Kidney (tissue), 14 donors: ENCODE data around the gene APPL1. TPM values are rescaled to one million over a fixed set of nuclear protein-coding genes. Genes with fewer than 3 reads are reported as not detected.
"Not testable (repeated sequence)": the region's sequence is repeated elsewhere in the genome, so short reads cannot be mapped to it uniquely, and the experiment has no call there.

Source experiments
- DNase-seq, 5 donors: peaks; one replicate each; pipeline ENCODE4 v3.0.0-alpha.2; 2013 to 2020
- FAIRE-seq: peaks from 2 replicates; lab custom pipeline; 2012; peaks lifted over from hg19 to GRCh38; lab: Jason Lieb, UNC
- H3K27ac ChIP-seq, 2 donors: one replicate each; pipeline ENCODE4 v1.7.0; 2013; ENCODE audit warnings: low read depth in 2 of 2, low read length in 2 of 2, inconsistent platforms in 1 of 2
- H3K27me3 ChIP-seq: one replicate; pipeline ENCODE4 v1.7.1; 2013; ENCODE audit warnings: low read length, inconsistent platforms; ENCODE audit not compliant: control insufficient read depth, insufficient read depth
- H3K36me3 ChIP-seq, 3 donors: one replicate each; pipeline versions ENCODE4 v1.7.0 to v1.7.1; 2013; ENCODE audit warnings: low read length in 3 of 3, control low read depth in 1 of 3, inconsistent platforms in 1 of 3; ENCODE audit not compliant: insufficient read depth in 3 of 3, control insufficient read depth in 2 of 3
- H3K4me1 ChIP-seq, 3 donors: one replicate each; pipeline versions ENCODE4 v1.7.0 to v1.7.1; 2013; ENCODE audit warnings: low read length in 3 of 3, inconsistent platforms in 1 of 3, low read depth in 1 of 3; ENCODE audit not compliant: control insufficient read depth in 2 of 3, insufficient read depth in 2 of 3
- H3K4me3 ChIP-seq, 3 donors: one replicate each; pipeline versions ENCODE4 v1.7.0 to v1.8.1; 2013; ENCODE audit warnings: low read length in 3 of 3, control low read depth in 1 of 3, inconsistent platforms in 1 of 3
- H3K9ac ChIP-seq, 3 donors: one replicate each; pipeline versions ENCODE4 v1.7.0 to v1.7.1; 2013; ENCODE audit warnings: low read length in 3 of 3, control low read depth in 1 of 3, inconsistent platforms in 1 of 3
- H3K9me3 ChIP-seq, 3 donors: one replicate each; pipeline versions ENCODE4 v1.7.0 to v1.7.1; 2013; ENCODE audit warnings: low read length in 3 of 3, control low read depth in 1 of 3, inconsistent platforms in 1 of 3; ENCODE audit not compliant: control insufficient read depth in 2 of 3, insufficient read depth in 1 of 3
- intact Hi-C: fragments of 100-400 bp; cut with DNase I; formaldehyde crosslinking; loops from one replicate; pipeline ENCODE4 v1.11.1; 2022
- polyA plus RNA-seq: library from polyadenylated mRNA; stranded (reverse); fragments of 350-450 nt; fragmentation: Illumina TruSeq; extraction: RNeasy Lipid Tissue Mini Kit (QIAGEN cat#74804); gene quantifications from one replicate; pipeline ENCODE4 v1.2.3, GENCODE V29; 2014; ENCODE audit warnings: low read depth, low replicate concordance; ENCODE audit not compliant: insufficient read depth
- total RNA-seq: library from RNA; stranded (reverse); fragmentation: NEBNext Ultra II Directional; extraction: Animal tissue kit (Norgen Biotek cat#: 25700); gene quantifications from one replicate; pipeline ENCODE4 v1.2.1, GENCODE V29; 2021
- TF ChIP-seq, protein P1 (sequence below): IDR thresholded peaks from 3 replicates; pipeline ENCODE4 v1.5.1; 2012; ENCODE audit warnings: mild to moderate bottlenecking, moderate library complexity, borderline replicate concordance; ENCODE audit not compliant: insufficient read depth; ENCODE audit errors: extremely low read depth
- donor health status: control.
- donor health status: control.
- donor health status: control.
- donor health status: control.
- donor health status: control.
- donor health status: DM: yes; HTN: yes; CAD: no.
- donor health status: Normal renal cell carcinoma (clear cell type).

The APPL1 gene
- total and polyA plus RNA-seq, 2 donors from 2014 or later: 9.5 to 48.2 TPM

DNA sequence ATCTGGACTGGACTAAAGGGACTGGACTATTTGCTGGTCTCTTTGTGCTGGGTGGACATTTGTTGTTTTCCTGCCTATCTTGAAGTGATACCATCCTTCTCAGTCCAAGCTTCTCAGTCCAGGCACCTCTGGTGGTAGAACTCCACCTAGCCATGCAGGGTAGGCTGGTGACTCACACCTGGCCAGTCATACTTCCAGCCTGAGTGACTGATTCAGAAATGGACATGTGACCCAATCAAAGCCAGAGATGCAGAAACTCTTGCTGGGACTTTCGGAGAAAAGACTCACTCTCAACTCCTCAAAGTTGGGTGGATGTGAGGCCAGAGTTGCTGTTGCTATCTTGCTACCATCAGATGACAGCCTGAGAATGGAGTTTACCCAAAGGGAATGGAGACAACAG is 70.5 kb downstream of the APPL1 start:
- FAIRE-seq (no peak), DNase-seq (no peak)
- H3K27ac ChIP-seq: no peak overlapping the region
- no peaks in the 10 kb centered on the region for H3K36me3 ChIP-seq
- no peaks in the 10 kb centered on the region for H3K27me3 ChIP-seq
- H3K4me3 ChIP-seq: no peak overlapping the region
- no peaks in the 10 kb centered on the region for H3K4me1 ChIP-seq
- H3K9ac ChIP-seq: no peak overlapping the region
- intact Hi-C loops: no loop called here
- TF ChIP-seq, protein P1, sequence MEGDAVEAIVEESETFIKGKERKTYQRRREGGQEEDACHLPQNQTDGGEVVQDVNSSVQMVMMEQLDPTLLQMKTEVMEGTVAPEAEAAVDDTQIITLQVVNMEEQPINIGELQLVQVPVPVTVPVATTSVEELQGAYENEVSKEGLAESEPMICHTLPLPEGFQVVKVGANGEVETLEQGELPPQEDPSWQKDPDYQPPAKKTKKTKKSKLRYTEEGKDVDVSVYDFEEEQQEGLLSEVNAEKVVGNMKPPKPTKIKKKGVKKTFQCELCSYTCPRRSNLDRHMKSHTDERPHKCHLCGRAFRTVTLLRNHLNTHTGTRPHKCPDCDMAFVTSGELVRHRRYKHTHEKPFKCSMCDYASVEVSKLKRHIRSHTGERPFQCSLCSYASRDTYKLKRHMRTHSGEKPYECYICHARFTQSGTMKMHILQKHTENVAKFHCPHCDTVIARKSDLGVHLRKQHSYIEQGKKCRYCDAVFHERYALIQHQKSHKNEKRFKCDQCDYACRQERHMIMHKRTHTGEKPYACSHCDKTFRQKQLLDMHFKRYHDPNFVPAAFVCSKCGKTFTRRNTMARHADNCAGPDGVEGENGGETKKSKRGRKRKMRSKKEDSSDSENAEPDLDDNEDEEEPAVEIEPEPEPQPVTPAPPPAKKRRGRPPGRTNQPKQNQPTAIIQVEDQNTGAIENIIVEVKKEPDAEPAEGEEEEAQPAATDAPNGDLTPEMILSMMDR: no peak
- H3K9me3 ChIP-seq: no peaks in the 10 kb centered on the region

DNA sequence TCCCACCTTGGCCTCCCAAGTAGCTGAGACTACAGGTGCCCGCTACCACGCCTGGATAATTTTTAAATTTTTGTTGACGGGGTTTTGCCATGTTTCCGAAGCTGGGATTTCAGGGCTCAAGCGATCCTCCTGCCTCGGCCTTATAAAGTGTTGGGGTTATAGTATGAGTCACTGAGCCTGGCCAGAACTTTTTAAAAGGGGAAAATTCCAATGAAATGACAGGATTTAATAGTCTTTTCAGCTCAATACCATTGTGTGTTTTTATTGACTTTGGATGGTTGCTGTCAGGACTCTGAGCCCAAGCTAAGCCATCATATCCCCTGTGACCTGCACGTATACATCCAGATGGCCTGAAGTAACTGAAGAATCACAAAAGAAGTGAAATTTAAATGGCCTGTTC is 76.0 kb downstream of the APPL1 start:
- H3K9ac ChIP-seq, H3K4me3 ChIP-seq, H3K27ac ChIP-seq, intact Hi-C loops, DNase-seq, H3K4me1 ChIP-seq, FAIRE-seq, H3K27me3 ChIP-seq, H3K36me3 ChIP-seq, H3K9me3 ChIP-seq: not testable (repeated sequence)

DNA sequence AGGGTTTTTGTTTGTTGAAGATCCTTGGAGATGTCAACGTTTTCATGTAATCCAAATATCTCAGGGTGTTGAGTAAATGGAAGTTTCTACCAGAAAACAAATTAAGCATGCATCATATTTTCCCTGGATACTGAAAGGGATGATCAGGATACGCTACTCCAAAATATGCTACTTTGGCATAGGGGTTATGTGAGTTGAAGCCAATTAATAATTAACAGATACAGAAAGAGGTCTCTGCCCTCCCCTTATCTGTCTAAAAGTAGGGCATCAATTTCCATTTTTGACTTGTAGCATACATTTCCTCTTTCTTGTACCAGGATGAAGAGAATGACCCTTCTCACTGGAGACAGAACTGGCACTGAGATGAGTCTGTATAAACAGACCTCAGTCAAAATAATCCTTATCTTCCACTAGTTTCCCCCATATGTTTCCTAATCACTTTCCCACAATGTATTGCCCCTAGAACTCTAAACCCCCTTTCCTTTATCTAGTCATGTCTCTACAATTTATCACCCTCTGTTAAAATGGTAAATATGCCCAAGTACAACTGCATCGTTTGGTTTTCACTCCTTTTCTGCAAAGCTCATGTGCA is 82.3 kb downstream of the APPL1 start:
- Histone ChIP-seq H3K27me3 (no peaks in the 10 kb centered on the region), H3K36me3 (no peaks in the 10 kb centered on the region), H3K9me3 (no peaks in the 10 kb centered on the region), H3K4me3 (no peak overlapping the region), H3K27ac (no peak overlapping the region), H3K4me1 (no peaks in the 10 kb centered on the region), H3K9ac (no peak overlapping the region)
- intact Hi-C loops: no loop called here
- DNase-seq: no peak
- FAIRE-seq: no peak
- TF ChIP-seq, protein P1: no peak

DNA sequence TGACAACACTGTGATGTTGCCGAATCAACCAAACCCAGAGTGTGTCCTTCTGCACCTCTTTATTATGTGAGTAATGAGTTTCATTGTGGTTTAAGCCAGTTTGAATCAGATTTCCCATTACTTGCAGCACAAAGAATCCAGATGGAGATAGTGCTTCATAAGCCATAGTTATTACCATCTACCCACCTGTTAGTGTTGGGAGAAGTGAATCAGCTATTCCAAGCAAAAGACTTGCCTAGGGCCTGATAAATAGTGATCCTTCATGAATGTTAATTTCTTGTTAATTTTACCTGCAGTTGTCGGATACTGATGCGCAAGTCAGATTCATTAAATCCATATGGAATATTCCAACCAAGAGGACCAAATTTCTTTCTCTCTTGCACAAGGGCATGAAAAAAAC is 86.7 kb downstream of the APPL1 start:
- FAIRE-seq (no peak), DNase-seq (no peak)
- no peaks in the 10 kb centered on the region for H3K27me3 ChIP-seq
- TF ChIP-seq, protein P1: no peak
- H3K4me3 ChIP-seq: no peak overlapping the region
- H3K9ac ChIP-seq: no peak overlapping the region
- no peaks in the 10 kb centered on the region for H3K4me1 ChIP-seq
- peaks cover 2 to 7% (median 3%) of the 10 kb centered on the region in 3 donors for H3K9me3 ChIP-seq
- intact Hi-C loops: no loop called here
- no peaks in the 10 kb centered on the region for H3K36me3 ChIP-seq
- H3K27ac ChIP-seq: no peak overlapping the region

Other genes with a start within 250 kb of the APPL1 start
- gene SPATA12, start 167.1 kb upstream of the APPL1 start, total RNA-seq: not detected
- gene SPATA12, start 167.1 kb upstream of the APPL1 start, polyA plus RNA-seq: not detected
- 18.9 TPM for gene IL17RD, start 62.4 kb upstream of the APPL1 start, total RNA-seq
- gene IL17RD, start 62.4 kb upstream of the APPL1 start, polyA plus RNA-seq: 4.4 TPM
- gene HESX1, start 27.8 kb upstream of the APPL1 start, total RNA-seq: 0.79 TPM
- gene HESX1, start 27.8 kb upstream of the APPL1 start, polyA plus RNA-seq: 2.1 TPM
- not detected for gene ASB14, start 65.0 kb downstream of the APPL1 start, total RNA-seq
- not detected for gene ASB14, start 65.0 kb downstream of the APPL1 start, polyA plus RNA-seq